KG1 (cell line): ENCODE results near the gene ARFGAP2.
"Not testable (repeated sequence)": the region's sequence is repeated elsewhere in the genome, so short reads cannot be mapped to it uniquely, and the experiment has no call there.

Experiments
- DNase-seq: peaks from one replicate; lab custom pipeline; 2025; lab: John Stamatoyannopoulos, UW

Gene ARFGAP2

DNA sequence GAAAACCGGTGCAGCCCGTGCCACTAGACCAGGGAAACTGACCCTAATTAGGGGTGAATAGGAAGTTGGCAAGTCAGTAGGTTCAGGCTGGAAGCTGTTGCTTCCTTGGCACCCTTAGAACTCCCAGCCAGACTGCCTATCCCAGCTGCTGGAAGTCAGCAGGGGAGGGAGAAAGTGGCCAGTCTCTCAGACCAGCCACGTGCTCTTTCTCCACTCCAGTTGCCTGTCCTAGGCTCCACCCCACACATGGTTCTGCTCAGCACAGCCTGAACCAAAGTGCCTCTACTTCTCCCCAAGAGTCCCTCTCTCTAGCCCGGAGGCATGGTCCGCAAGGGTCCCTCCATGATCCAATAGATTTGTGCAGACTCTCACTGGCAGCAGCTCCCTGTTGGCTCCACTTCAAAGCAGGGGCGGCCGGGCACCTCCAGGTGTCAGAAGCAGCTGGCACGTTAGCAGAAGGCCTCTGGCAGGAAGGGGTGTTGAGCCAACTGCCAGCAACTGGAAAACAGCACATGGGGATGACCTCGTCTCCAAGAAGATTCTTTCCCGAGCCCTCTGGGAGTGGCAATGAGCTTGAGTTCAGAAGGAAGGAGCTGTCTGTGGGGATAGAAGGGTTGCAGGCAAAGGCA lies 27.7 kb downstream of the ARFGAP2 start:
- DNase-seq: no peak

GRCh38 chr11:47148270-47148669 lies 28.4 kb downstream of the ARFGAP2 start:
- no peak for DNase-seq

GRCh38 chr11:47147681-47148080 lies 29.0 kb downstream of the ARFGAP2 start:
- DNase-seq: no peak

GRCh38 chr11:47147250-47147649 lies 29.4 kb downstream of the ARFGAP2 start:
- no peak for DNase-seq

GRCh38 chr11:47144541-47144940 lies 32.1 kb downstream of the ARFGAP2 start:
- no peak for DNase-seq

DNA sequence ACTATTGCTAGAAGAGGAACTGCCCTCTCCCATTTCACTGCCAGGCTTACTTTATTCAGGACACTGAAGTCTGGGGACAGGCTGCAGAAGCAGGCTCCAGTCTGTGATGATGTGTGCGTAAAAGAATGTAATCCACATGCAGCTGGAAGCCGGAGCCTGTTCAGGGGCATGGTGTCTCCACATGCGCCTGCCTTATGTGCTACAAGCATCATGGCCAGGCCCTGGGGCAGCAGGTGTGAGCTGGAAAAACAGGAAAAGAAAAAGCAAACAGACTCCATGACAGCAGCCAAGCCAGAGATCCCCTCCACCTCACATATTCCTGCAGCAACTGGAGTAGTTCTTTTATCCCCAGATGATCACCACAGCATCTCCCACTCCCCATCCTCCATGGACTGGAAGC lies 33.4 kb downstream of the ARFGAP2 start:
- no peak for DNase-seq

DNA sequence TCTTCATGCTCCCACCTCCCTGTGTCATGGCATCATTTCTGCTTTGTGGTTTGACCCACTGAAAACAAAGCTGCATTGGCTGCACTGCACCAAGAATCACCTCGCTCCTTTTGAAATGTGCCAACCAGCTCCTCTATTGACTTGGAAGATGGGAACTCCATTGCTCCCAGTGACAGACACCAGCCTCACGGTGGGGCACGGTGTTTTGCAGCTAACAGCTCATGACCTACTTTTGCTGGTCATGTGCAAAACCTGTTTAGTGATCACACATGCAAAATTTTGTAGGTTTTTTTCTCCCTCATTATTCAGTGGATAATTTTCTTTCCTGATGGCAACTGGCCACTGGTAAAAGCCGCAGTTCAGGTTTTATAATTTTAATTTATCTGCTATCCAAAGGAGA lies 36.8 kb downstream of the ARFGAP2 start:
- DNase-seq: no peak

GRCh38 chr11:47137476-47137875 lies 39.2 kb downstream of the ARFGAP2 start:
- DNase-seq: no peak

- DNase-seq: no peak
Observed at GRCh38 chr11:47136921-47137320, 39.8 kb downstream of the ARFGAP2 start.

- DNase-seq: no peak
Observed at GRCh38 chr11:47136327-47136726, 40.4 kb downstream of the ARFGAP2 start.

DNA sequence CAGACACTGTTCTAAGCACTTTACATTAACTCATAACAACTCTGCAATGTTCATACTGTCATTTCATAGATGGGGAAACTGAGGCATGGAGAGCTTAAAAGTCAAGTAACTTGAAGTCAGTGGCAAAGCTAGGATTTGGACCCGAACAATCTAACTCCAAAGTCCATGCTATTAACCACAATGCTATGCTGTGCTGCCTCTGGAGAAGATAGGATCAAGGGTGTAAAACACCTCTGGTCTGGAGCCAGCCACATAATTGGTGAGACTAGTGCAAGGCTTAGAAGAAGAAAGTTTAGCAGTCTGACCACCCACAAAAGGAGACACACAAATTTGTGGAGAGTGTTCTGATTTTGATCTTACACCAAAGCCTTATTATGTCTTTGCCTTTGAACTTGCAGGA lies 43.7 kb downstream of the ARFGAP2 start:
- no peak for DNase-seq

DNA sequence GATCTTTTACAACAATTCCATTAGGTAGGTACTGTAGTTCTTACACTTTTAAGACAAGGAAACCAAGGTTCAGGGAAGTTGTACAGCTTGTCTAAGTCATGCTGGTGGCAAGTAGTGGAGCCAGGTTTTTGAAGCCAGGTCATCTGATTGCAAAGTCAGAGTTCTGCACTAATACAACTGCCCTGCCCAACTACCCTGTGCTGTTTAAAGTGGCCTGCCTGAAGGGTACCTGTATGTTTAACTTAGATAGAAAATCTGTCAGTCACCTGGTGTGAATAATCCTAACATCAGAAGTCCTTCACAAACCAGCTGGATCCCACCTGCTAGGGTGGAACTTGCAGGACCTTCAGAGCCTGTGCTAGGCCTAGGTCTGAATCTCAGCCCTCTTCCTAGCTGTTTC lies 44.2 kb downstream of the ARFGAP2 start:
- no peak for DNase-seq

DNA sequence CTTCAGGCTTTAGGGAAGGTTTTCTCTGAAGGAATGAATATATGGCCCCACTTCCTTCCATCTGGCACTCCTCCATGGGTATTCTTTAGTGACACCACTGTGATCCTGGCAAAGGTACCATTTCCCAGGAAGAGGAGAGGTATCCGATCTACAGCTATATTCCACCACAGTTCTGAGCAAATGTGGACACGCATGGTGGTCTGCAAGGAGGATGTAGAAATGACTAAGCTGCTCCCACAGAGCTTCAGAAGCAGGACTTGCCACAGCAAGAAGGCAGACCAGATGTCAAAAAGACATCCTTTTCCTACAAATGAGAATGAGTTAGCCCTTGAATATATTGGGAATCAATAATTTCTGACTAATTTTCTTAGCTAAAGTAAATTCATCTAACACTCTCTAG lies 45.5 kb downstream of the ARFGAP2 start:
- DNase-seq: no peak

- no peak for DNase-seq
Observed at GRCh38 chr11:47130543-47130942, 46.1 kb downstream of the ARFGAP2 start.

GRCh38 chr11:47127213-47127612 lies 49.5 kb downstream of the ARFGAP2 start:
- DNase-seq: no peak

GRCh38 chr11:47125083-47125482 lies 51.6 kb downstream of the ARFGAP2 start:
- DNase-seq: no peak

DNA sequence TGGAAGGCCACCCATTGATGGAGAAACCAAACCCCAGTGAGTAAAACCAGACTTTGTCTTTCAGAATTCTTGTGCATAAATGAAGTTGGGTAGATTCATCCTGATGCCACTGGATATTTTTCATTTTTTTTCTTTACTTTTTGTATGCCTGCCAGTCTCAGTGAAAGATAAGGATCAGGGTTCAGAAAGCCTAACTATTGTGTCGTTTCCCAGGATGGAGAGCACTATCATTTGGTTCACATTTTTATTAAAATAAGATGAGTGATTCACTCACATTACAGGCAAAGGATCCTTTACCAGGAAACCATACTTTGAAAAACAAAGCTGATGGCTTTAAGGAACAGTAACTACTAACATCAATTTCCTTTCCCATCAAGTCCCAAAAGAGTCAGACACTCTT lies 52.0 kb downstream of the ARFGAP2 start:
- no peak for DNase-seq

DNA sequence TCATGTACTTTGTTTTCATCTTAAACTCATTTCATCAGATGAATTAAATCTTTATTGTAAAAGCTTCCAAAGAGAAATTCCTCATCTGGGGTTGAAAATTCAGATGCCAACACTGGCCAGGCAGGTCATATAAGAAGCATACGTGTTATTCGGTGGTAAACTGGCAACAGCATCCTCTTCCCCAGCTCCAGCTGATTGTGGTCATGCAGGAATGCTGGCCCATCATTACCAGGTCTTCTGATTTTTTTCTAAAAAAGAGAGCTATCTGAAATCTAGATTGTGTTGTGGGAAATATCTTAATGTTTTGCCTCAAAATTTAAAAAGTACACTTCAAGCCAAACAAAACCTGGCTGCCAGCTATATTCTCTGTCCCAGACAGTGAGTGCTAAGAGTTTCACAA lies 53.6 kb downstream of the ARFGAP2 start:
- no peak for DNase-seq

GRCh38 chr11:47121731-47122130 lies 54.9 kb downstream of the ARFGAP2 start:
- DNase-seq: no peak

DNA sequence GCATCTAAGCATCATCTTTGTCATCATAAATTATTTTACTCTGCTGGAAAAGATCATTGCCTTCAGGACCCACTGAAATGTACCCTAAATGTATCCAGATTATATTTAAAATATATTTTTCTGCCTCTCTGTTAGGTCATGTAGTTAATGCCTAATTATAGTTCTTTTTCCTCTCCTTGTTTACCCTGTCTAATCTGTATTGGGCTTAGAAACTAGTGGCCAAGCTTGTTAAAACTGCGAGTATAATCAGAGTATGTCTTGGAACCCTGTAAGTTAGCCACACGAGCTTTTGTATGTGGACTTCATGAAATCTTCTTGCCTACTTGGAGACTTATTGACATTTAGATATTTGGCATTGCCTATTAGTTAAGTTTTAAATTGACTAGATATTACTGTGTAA lies 55.6 kb downstream of the ARFGAP2 start:
- no peak for DNase-seq

DNA sequence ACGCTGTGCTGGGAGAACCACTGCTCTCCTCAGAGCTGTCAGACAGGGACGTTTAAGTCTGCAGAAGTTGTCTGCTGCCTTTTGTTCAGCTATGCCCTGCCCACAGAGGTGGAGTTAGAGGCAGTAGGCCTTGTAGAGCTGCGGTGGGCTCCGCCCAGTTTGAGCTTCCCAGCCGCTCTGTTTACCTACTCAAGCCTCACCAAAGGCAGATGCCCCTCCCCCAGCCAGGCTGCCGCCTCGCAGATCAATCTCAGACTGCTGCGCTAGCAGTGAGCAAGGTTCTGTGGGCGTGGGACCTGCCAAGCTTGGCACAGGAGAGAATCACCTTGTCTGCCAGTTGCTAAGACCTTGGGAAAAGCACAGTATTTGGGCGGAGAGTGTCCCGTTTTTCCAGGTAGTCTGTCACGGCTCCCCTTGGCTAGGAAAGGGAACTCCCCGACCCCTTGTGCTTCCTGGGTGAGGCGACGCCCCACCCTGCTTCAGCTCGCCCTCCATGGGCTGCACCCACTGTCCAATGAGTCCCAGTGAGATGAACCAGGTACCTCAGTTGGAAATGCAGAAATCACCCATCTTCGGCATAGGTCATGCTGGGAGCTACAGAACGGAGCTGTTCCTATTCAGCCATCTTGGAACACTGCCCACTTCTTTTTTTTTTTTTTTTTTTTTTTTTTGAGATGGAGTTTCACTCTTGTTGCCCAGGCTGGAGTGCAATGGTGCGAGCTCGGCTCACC lies 57.6 kb downstream of the ARFGAP2 start:
- not testable (repeated sequence) for DNase-seq
